GM10266 (cell line): ENCODE measurements around the gene SMIM35.

Experiments
- DNase-seq: peaks from one replicate; pipeline ENCODE4 v3.0.0; 2012; ENCODE audit errors: extremely low spot score
- CTCF ChIP-seq: IDR thresholded peaks from 2 replicates; pipeline ENCODE4 v1.5.1; 2012; ENCODE audit warnings: mild to moderate bottlenecking, low read depth; ENCODE audit not compliant: control insufficient read depth, insufficient read depth; ENCODE audit errors: missing control alignments

SMIM35 gene

DNA sequence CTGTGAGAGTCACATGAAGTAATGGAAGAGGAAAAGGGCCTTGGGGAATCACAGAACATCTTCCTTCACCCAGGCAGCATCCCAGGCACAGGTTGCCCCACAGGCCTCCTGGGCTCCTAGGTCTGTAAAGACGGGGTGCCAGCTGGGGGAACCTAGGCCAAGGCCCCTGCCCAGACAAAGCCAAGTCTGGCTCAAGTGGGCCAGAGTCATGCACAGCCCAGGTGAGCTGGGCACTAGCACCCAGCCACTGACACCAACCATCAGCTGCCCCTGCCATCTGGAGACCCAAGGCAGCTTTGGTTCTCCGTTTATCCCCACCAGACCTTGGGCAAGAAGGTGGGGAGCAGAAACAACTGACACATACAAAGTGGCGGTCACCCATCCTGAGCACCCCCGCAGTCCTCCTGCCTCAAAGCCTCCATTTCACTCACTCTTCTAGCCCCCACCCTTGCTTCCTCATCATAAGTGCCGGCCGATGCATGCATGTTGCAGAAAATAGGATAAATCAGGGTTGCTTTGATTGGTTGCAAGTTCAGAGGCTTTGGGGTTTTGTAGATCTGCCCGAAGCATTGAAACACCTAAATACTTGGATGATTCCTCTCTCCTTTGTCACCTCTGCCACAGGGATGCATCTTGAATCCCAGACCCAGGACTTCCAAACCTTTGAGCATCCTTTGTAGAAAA is 36.4 kb downstream of the SMIM35 start:
- no peak for TF ChIP-seq CTCF
- no peak for DNase-seq

- TF ChIP-seq CTCF = no peak
- DNase-seq = no peak
Observed at GRCh38 chr11:118049771-118050170, 37.0 kb downstream of the SMIM35 start.

- no peak for DNase-seq
- TF ChIP-seq CTCF = no peak
Observed at GRCh38 chr11:118048472-118049370, 38.0 kb downstream of the SMIM35 start.

DNA sequence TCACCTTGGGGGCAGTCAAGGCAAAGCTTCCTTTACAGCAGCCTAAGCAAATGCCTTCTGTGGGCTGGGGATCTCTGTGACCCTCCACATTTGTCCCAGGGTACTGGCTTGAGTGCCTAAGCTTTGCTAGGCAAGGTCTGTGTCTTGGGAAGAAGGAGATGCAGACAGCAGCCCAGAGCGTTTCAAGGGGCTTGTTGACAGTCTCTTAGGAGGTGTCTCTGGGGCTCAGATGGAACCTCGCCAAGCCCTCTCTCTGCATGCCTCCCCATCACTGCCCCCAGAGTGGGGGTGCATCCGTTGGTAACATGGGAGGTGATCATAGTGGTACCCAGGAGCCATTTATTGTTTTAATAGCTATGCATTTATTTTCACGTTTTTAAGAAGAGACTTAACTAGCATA is 39.0 kb downstream of the SMIM35 start:
- no peak for TF ChIP-seq CTCF
- no peak for DNase-seq

- DNase-seq = no peak
- TF ChIP-seq CTCF = no peak
Observed at GRCh38 chr11:118046964-118047700, 39.6 kb downstream of the SMIM35 start.

- DNase-seq = peak; percentile 28
- TF ChIP-seq CTCF = no peak
Observed at GRCh38 chr11:118046051-118046963, 40.5 kb downstream of the SMIM35 start.
